ENCODE results near the gene MCAT. TPM values are rescaled to one million over a fixed set of nuclear protein-coding genes. Genes with fewer than 3 reads are reported as not detected.
"Not testable (repeated sequence)": the region's sequence is repeated elsewhere in the genome, so short reads cannot be mapped to it uniquely, and the experiment has no call there.

The MCAT gene
- total and polyA plus RNA-seq, 2 donors = 6.3 to 20.9 TPM

GRCh38 chr22:43113526-43114251, 29.5 kb downstream of the MCAT start:
- no peak overlapping the region for H3K4me3 ChIP-seq (ENCODE audit: low read depth, low read length)
- peaks cover 6% of the 10 kb centered on the region for H3K4me1 ChIP-seq (ENCODE audit: insufficient read depth)
- 45% methylated on average over 13 of the region's 13 CpGs for WGBS
- no peak for DNase-seq (ENCODE audit: extremely low spot score)
- no peak overlapping the region for H3K27ac ChIP-seq (ENCODE audit: low read depth)
- no peaks in the 10 kb centered on the region for H3K36me3 ChIP-seq (ENCODE audit: insufficient read depth)

GRCh38 chr22:43110927-43111623, 32.1 kb downstream of the MCAT start:
- Histone ChIP-seq H3K4me1 (ENCODE audit: insufficient read depth) (peaks cover 3% of the 10 kb centered on the region), H3K4me3 (ENCODE audit: low read depth, low read length) (peak overlapping the region; percentile 51), H3K36me3 (ENCODE audit: insufficient read depth) (no peaks in the 10 kb centered on the region), H3K27ac (ENCODE audit: low read depth) (no peak overlapping the region)
- WGBS = 2% methylated on average over 86 of the region's 86 CpGs
- DNase-seq (ENCODE audit: extremely low spot score) = no peak

GRCh38 chr22:43110444-43110926, 32.7 kb downstream of the MCAT start, which contains the start of gene BIK:
BIK (plus strand) TSS chr22:43110750; CDS start chr22:43124023, 13,273 bp downstream.
- Histone ChIP-seq H3K27ac (ENCODE audit: low read depth) (no peak within 1 kb of the TSS), H3K36me3 (ENCODE audit: insufficient read depth) (no peaks in the 10 kb centered on the region), H3K4me3 (ENCODE audit: low read depth, low read length) (peak within 1 kb of the TSS; percentile 51), H3K4me1 (ENCODE audit: insufficient read depth) (peaks cover 3% of the 10 kb centered on the region)
- no peak for DNase-seq (ENCODE audit: extremely low spot score)
- under 1% methylated on average over 49 of the region's 49 CpGs for WGBS

- Histone ChIP-seq H3K4me1 (ENCODE audit: insufficient read depth) (peaks cover 3% of the 10 kb centered on the region), H3K36me3 (ENCODE audit: insufficient read depth) (no peaks in the 10 kb centered on the region), H3K27ac (ENCODE audit: low read depth) (no peak overlapping the region), H3K4me3 (ENCODE audit: low read depth, low read length) (peak overlapping the region; percentile 51)
- no peak for DNase-seq (ENCODE audit: extremely low spot score)
- WGBS = 3% methylated on average over 32 of the region's 32 CpGs
Observed at GRCh38 chr22:43109921-43110443, 33.2 kb downstream of the MCAT start.

- Histone ChIP-seq H3K4me3 (ENCODE audit: low read depth, low read length) (no peak overlapping the region), H3K27ac (ENCODE audit: low read depth) (no peak overlapping the region), H3K36me3 (ENCODE audit: insufficient read depth) (no peaks in the 10 kb centered on the region), H3K4me1 (ENCODE audit: insufficient read depth) (peaks cover 3% of the 10 kb centered on the region)
- DNase-seq (ENCODE audit: extremely low spot score) = no peak
- WGBS = 33% methylated on average over 5 of the region's 5 CpGs
Observed at GRCh38 chr22:43109511-43109910, 33.7 kb downstream of the MCAT start.

- Histone ChIP-seq H3K4me3 (ENCODE audit: low read depth, low read length) (no peak overlapping the region), H3K27ac (ENCODE audit: low read depth) (no peak overlapping the region), H3K4me1 (ENCODE audit: insufficient read depth) (peaks cover 3% of the 10 kb centered on the region), H3K36me3 (ENCODE audit: insufficient read depth) (no peaks in the 10 kb centered on the region)
- WGBS = 90% methylated on average over 8 of the region's 8 CpGs
- DNase-seq (ENCODE audit: extremely low spot score) = no peak
Observed at GRCh38 chr22:43106302-43106701, 36.9 kb downstream of the MCAT start.

GRCh38 chr22:43104950-43105349, 38.2 kb downstream of the MCAT start:
- not testable (repeated sequence) for H3K27ac ChIP-seq (ENCODE audit: low read depth); H3K4me1 ChIP-seq (ENCODE audit: insufficient read depth); H3K4me3 ChIP-seq (ENCODE audit: low read depth, low read length); DNase-seq (ENCODE audit: extremely low spot score); H3K36me3 ChIP-seq (ENCODE audit: insufficient read depth)
- 98% methylated on average over 3 of the region's 3 CpGs for WGBS

GRCh38 chr22:43104056-43104625, 39.1 kb downstream of the MCAT start:
- H3K4me1 ChIP-seq (ENCODE audit: insufficient read depth); H3K36me3 ChIP-seq (ENCODE audit: insufficient read depth); H3K4me3 ChIP-seq (ENCODE audit: low read depth, low read length); DNase-seq (ENCODE audit: extremely low spot score); H3K27ac ChIP-seq (ENCODE audit: low read depth): not testable (repeated sequence)
- whole genome bisulfite sequencing = 50% methylated on average over 15 of the region's 15 CpGs

- Histone ChIP-seq H3K4me3 (ENCODE audit: low read depth, low read length) (no peak overlapping the region), H3K27ac (ENCODE audit: low read depth) (no peak overlapping the region), H3K36me3 (ENCODE audit: insufficient read depth) (no peaks in the 10 kb centered on the region), H3K4me1 (ENCODE audit: insufficient read depth) (no peaks in the 10 kb centered on the region)
- 54% methylated on average over 7 of the region's 7 CpGs for WGBS
- no peak for DNase-seq (ENCODE audit: extremely low spot score)
Observed at GRCh38 chr22:43101306-43101705, 41.9 kb downstream of the MCAT start.

GRCh38 chr22:43100225-43100624, 43.0 kb downstream of the MCAT start:
- Histone ChIP-seq H3K27ac (ENCODE audit: low read depth) (no peak overlapping the region), H3K4me1 (ENCODE audit: insufficient read depth) (no peaks in the 10 kb centered on the region), H3K36me3 (ENCODE audit: insufficient read depth) (no peaks in the 10 kb centered on the region), H3K4me3 (ENCODE audit: low read depth, low read length) (no peak overlapping the region)
- DNase-seq (ENCODE audit: extremely low spot score) = no peak
- WGBS = 53% methylated on average over 5 of the region's 5 CpGs

GRCh38 chr22:43099095-43099494, 44.1 kb downstream of the MCAT start:
- no peak overlapping the region for H3K27ac ChIP-seq (ENCODE audit: low read depth)
- no peaks in the 10 kb centered on the region for H3K4me1 ChIP-seq (ENCODE audit: insufficient read depth)
- no peaks in the 10 kb centered on the region for H3K36me3 ChIP-seq (ENCODE audit: insufficient read depth)
- no peak for DNase-seq (ENCODE audit: extremely low spot score)
- H3K4me3 ChIP-seq (ENCODE audit: low read depth, low read length) = no peak overlapping the region
- whole genome bisulfite sequencing = 66% methylated on average over 4 of the region's 4 CpGs

- Histone ChIP-seq H3K4me1 (ENCODE audit: insufficient read depth) (no peaks in the 10 kb centered on the region), H3K27ac (ENCODE audit: low read depth) (no peak overlapping the region), H3K36me3 (ENCODE audit: insufficient read depth) (no peaks in the 10 kb centered on the region), H3K4me3 (ENCODE audit: low read depth, low read length) (no peak overlapping the region)
- 52% methylated on average over 4 of the region's 4 CpGs for WGBS
- no peak for DNase-seq (ENCODE audit: extremely low spot score)
Observed at GRCh38 chr22:43098356-43098755, 44.8 kb downstream of the MCAT start.

- Histone ChIP-seq H3K27ac (ENCODE audit: low read depth) (no peak overlapping the region), H3K36me3 (ENCODE audit: insufficient read depth) (no peaks in the 10 kb centered on the region), H3K4me3 (ENCODE audit: low read depth, low read length) (no peak overlapping the region), H3K4me1 (ENCODE audit: insufficient read depth) (no peaks in the 10 kb centered on the region)
- DNase-seq (ENCODE audit: extremely low spot score) = no peak
- 94% methylated on average over 8 of the region's 8 CpGs for whole genome bisulfite sequencing
Observed at GRCh38 chr22:43096420-43096819, 46.8 kb downstream of the MCAT start.

Data from urinary bladder (tissue), 4 donors.